NCI-H146 (cell line): ENCODE data around the gene CIAO3.
"Not testable (repeated sequence)": the region's sequence is repeated elsewhere in the genome, so short reads cannot be mapped to it uniquely, and the experiment has no call there.

Experiments used
- DNase-seq: peaks from one replicate; lab custom pipeline; 2025; lab: John Stamatoyannopoulos, UW

CIAO3 gene

GRCh38 chr16:740764-741505, at the start of gene CIAO3:
CIAO3 (minus strand) TSS chr16:740997; CDS start chr16:740985, 12 bp downstream.
- peak; percentile 93 for DNase-seq

- DNase-seq = no peak
Measured at GRCh38 chr16:790086-790485, 49.3 kb upstream of the CIAO3 start.

GRCh38 chr16:789191-789850, 48.5 kb upstream of the CIAO3 start:
- no peak for DNase-seq

- peak; percentile 93 for DNase-seq
Measured at GRCh38 chr16:788399-789126, 47.8 kb upstream of the CIAO3 start, which contains the start of gene CHTF18. CHTF18 (plus strand) TSS chr16:788620; CDS start chr16:788685, 65 bp downstream.

GRCh38 chr16:787978-788398, 47.2 kb upstream of the CIAO3 start, which contains the start of gene RPUSD1:
RPUSD1 (minus strand) TSS chr16:788381; CDS start chr16:787737, 644 bp downstream.
- DNase-seq = peak; percentile 77

- peak; percentile 24 for DNase-seq
Measured at GRCh38 chr16:787321-787966, 46.6 kb upstream of the CIAO3 start.

- DNase-seq = peak; percentile 20
Measured at GRCh38 chr16:785563-786535, 45.1 kb upstream of the CIAO3 start.

- DNase-seq = no peak
Measured at GRCh38 chr16:784431-784830, 43.6 kb upstream of the CIAO3 start.

GRCh38 chr16:783404-784161, 42.8 kb upstream of the CIAO3 start:
- no peak for DNase-seq

GRCh38 chr16:782766-783403, 42.1 kb upstream of the CIAO3 start:
- DNase-seq = peak; percentile 70

- no peak for DNase-seq
Measured at GRCh38 chr16:782258-782657, 41.5 kb upstream of the CIAO3 start.

- no peak for DNase-seq
Measured at GRCh38 chr16:781346-782010, 40.7 kb upstream of the CIAO3 start.

- DNase-seq = no peak
Measured at GRCh38 chr16:780296-780695, 39.5 kb upstream of the CIAO3 start.

- no peak for DNase-seq
Measured at GRCh38 chr16:779561-779960, 38.8 kb upstream of the CIAO3 start.

- DNase-seq = no peak
Measured at GRCh38 chr16:778909-779527, 38.2 kb upstream of the CIAO3 start.

GRCh38 chr16:778447-778846, 37.6 kb upstream of the CIAO3 start:
- no peak for DNase-seq

- DNase-seq = no peak
Measured at GRCh38 chr16:777826-778225, 37.0 kb upstream of the CIAO3 start.

- DNase-seq = no peak
Measured at GRCh38 chr16:776824-777223, 36.0 kb upstream of the CIAO3 start.

- not testable (repeated sequence) for DNase-seq
Measured at GRCh38 chr16:776298-776697, 35.5 kb upstream of the CIAO3 start.
